ENCODE measurements around the gene ZNRD2. TPM values are rescaled to one million over a fixed set of nuclear protein-coding genes. Genes with fewer than 3 reads are reported as not detected.

ZNRD2 gene
- total RNA-seq, 1 experiment from 2014 or later, result 45.8 TPM

DNA sequence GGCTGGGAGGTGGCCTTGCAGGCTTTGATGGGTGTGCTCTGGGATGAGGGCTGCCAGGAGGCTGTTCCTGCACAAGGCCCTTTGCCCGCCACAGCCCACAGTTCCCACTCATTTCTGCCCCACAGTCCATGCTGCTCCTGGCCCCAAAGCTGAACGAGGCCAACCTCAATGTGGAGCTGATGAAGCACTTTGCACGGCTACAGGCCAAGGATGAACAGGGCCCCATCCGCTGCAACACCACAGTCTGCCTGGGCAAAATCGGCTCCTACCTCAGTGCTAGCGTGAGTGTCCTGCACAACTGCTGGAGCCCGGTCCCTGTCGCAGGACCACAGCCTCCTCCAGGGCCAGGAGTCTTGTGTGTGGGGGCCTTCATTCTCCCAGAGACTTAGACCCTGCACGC lies 35.2 kb upstream of the ZNRD2 start:
- Histone ChIP-seq H2BK5ac (ENCODE audit: insufficient read length, low read length) (no peak overlapping the region), H3K4me2 (ENCODE audit: insufficient read depth, insufficient read length, low read length) (no peak overlapping the region), H3K4ac (ENCODE audit: low read depth, low read length) (no peak overlapping the region), H3K79me1 (ENCODE audit: insufficient read depth, low read depth, low read length, poor library complexity, severe bottlenecking) (no peaks in the 10 kb centered on the region), H3K79me2 (ENCODE audit: insufficient read depth, low read length) (no peaks in the 10 kb centered on the region), H3K9me3 (ENCODE audit: control insufficient read depth, low read depth, low read length) (no peaks in the 10 kb centered on the region), H3K27ac (ENCODE audit: insufficient read length, low read depth, low read length) (no peak overlapping the region), H2AFZ (ENCODE audit: low read length) (no peak overlapping the region), H2BK15ac (ENCODE audit: low read depth, low read length) (no peak overlapping the region), H2BK120ac (ENCODE audit: low read depth, low read length, poor library complexity, severe bottlenecking) (no peak overlapping the region), H3K4me1 (ENCODE audit: insufficient read depth, low read length) (no peaks in the 10 kb centered on the region), H2BK12ac (ENCODE audit: insufficient read length, low read depth, low read length) (no peak overlapping the region), H3K9ac (ENCODE audit: extremely low read depth, insufficient read length, low read length) (no peak overlapping the region), H4K5ac (ENCODE audit: insufficient read length, low read depth, low read length) (no peak overlapping the region), H3K14ac (ENCODE audit: insufficient read depth, low read length) (no peak overlapping the region), H3T11ph (ENCODE audit: low read length) (no peak overlapping the region), H4K8ac (replicated peaks; ENCODE audit: insufficient read length, low read depth, low read length) (no peak overlapping the region), H2BK20ac (ENCODE audit: low read depth, low read length, poor library complexity, severe bottlenecking) (no peak overlapping the region), H4K20me1 (ENCODE audit: control insufficient read depth, insufficient read depth, insufficient read length) (no peaks in the 10 kb centered on the region), H3K27me3 (ENCODE audit: insufficient read depth, low read length) (no peaks in the 10 kb centered on the region), H3K23ac (ENCODE audit: insufficient read length, low read depth, low read length) (no peak overlapping the region), H3K23me2 (ENCODE audit: insufficient read length, low read depth, low read length, poor library complexity, severe bottlenecking) (peaks cover 10% of the 10 kb centered on the region), H3K18ac (ENCODE audit: insufficient read length, low read depth, low read length) (no peak overlapping the region), H2AK5ac (ENCODE audit: insufficient read length, low read length) (no peak overlapping the region), H3K56ac (ENCODE audit: insufficient read length, low read depth, low read length) (no peak overlapping the region), H4K91ac (ENCODE audit: insufficient read length, low read depth, low read length) (no peak overlapping the region)
- TF ChIP-seq, protein P1, sequence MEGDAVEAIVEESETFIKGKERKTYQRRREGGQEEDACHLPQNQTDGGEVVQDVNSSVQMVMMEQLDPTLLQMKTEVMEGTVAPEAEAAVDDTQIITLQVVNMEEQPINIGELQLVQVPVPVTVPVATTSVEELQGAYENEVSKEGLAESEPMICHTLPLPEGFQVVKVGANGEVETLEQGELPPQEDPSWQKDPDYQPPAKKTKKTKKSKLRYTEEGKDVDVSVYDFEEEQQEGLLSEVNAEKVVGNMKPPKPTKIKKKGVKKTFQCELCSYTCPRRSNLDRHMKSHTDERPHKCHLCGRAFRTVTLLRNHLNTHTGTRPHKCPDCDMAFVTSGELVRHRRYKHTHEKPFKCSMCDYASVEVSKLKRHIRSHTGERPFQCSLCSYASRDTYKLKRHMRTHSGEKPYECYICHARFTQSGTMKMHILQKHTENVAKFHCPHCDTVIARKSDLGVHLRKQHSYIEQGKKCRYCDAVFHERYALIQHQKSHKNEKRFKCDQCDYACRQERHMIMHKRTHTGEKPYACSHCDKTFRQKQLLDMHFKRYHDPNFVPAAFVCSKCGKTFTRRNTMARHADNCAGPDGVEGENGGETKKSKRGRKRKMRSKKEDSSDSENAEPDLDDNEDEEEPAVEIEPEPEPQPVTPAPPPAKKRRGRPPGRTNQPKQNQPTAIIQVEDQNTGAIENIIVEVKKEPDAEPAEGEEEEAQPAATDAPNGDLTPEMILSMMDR (conservative IDR thresholded peaks at IDR 0.05), result no peak
- DNase-seq, result no peak
- Mint-ChIP-seq H3K27me3 (ENCODE audit: low read depth) (peaks cover 15% of the 10 kb centered on the region), H3K27ac (no peak overlapping the region), H3K4me3 (no peak overlapping the region), H3K9me3 (no peaks in the 10 kb centered on the region; a peak in 1 of 5 replicates), H3K4me1 (peaks cover 0 to 2% of the 10 kb centered on the region in 2 experiments; a peak in 1 of 4 replicates), H3K36me3 (ENCODE audit: insufficient read depth in 1 of 3, low read depth in 3 of 3) (peaks cover 10 to 59% (median 50%) of the 10 kb centered on the region in 3 experiments)
- no CpG with 5 or more reads among the region's 9 CpGs for WGBS (ENCODE audit: extremely low coverage, insufficient read length, low lambda C conversion rate)

Measured in H9 (cell line).